HepG2 (cell line): ENCODE measurements around the gene AGXT. TPM values are rescaled to one million over a fixed set of nuclear protein-coding genes. Genes with fewer than 3 reads are reported as not detected.

Source experiments
- ATF3 ChIP-seq: sonication (generic); formaldehyde crosslinking; IDR thresholded peaks from 2 replicates; pipeline ENCODE4 v1.4.0; 2020; ENCODE audit warnings: missing genetic modification reagents
- CC2D1A ChIP-seq: sonication (generic); formaldehyde crosslinking; IDR thresholded peaks from 2 replicates; pipeline ENCODE4 v1.8.1; 2023; ENCODE audit warnings: mild to moderate bottlenecking, missing genetic modification reagents
- HOXA9 ChIP-seq: sonication (generic); formaldehyde crosslinking; IDR thresholded peaks from 2 replicates; pipeline ENCODE4 v1.8.1; 2022; ENCODE audit warnings: missing genetic modification reagents, mild to moderate bottlenecking, moderate library complexity, borderline replicate concordance
- HOXD1 ChIP-seq: sonication (generic); formaldehyde crosslinking; IDR thresholded peaks from 2 replicates; pipeline ENCODE4 v1.5.0; 2020; ENCODE audit warnings: missing genetic modification reagents
- NFE2L1 ChIP-seq: sonication (generic); formaldehyde crosslinking; IDR thresholded peaks from 2 replicates; pipeline ENCODE4 v1.4.0; 2020; ENCODE audit warnings: missing genetic modification reagents, mild to moderate bottlenecking, borderline replicate concordance
- NFYB ChIP-seq: sonication (generic); formaldehyde crosslinking; IDR thresholded peaks from 2 replicates; pipeline ENCODE4 v1.4.0; 2020; ENCODE audit warnings: missing genetic modification reagents
- NR2C2 ChIP-seq: sonication (generic); formaldehyde crosslinking; IDR thresholded peaks from 2 replicates; pipeline ENCODE4 v1.4.0; 2020; ENCODE audit warnings: missing genetic modification reagents, mild to moderate bottlenecking, moderate library complexity, borderline replicate concordance
- PRPF4 ChIP-seq: fragments of 200-400 bp; formaldehyde crosslinking; IDR thresholded peaks from 2 replicates; pipeline ENCODE4 v1.6.1; 2016; ENCODE audit warnings: low read length, low read depth; ENCODE audit not compliant: poor library complexity, severe bottlenecking
- SNAPC2 ChIP-seq: sonication (generic); formaldehyde crosslinking; IDR thresholded peaks from 2 replicates; pipeline ENCODE4 v1.8.1; 2022; ENCODE audit warnings: mild to moderate bottlenecking, missing genetic modification reagents
- TCF7L2 ChIP-seq: IDR thresholded peaks from 2 replicates; pipeline ENCODE4 v1.6.1; 2011; ENCODE audit warnings: mild to moderate bottlenecking, low read depth, low read length, moderate library complexity
- THAP11 ChIP-seq: IDR thresholded peaks from 2 replicates; pipeline ENCODE4 v1.6.1; 2016; ENCODE audit warnings: missing biosample characterization, missing genetic modification reagents
- ZBTB3 ChIP-seq: sonication (generic); formaldehyde crosslinking; IDR thresholded peaks from 2 replicates; pipeline ENCODE4 v1.4.0; 2020; ENCODE audit warnings: low read depth, mild to moderate bottlenecking, moderate library complexity, missing genetic modification reagents, borderline replicate concordance
- ZGPAT ChIP-seq: IDR thresholded peaks from 2 replicates; pipeline ENCODE4 v1.6.1; 2016; ENCODE audit warnings: mild to moderate bottlenecking
- ZNF230 ChIP-seq: sonication (generic); formaldehyde crosslinking; IDR thresholded peaks from 2 replicates; pipeline ENCODE4 v1.4.0; 2020; ENCODE audit warnings: mild to moderate bottlenecking, missing genetic modification reagents
- ZNF282 ChIP-seq: fragments of 450-650 bp; IDR thresholded peaks from 2 replicates; pipeline ENCODE4 v1.6.1; 2018; ENCODE audit not compliant: partially characterized antibody
- ZNF333 ChIP-seq: sonication (generic); formaldehyde crosslinking; IDR thresholded peaks from 2 replicates; pipeline ENCODE4 v1.4.0; 2020; ENCODE audit warnings: mild to moderate bottlenecking, missing genetic modification reagents, borderline replicate concordance
- ZNF569 ChIP-seq: sonication (generic); formaldehyde crosslinking; IDR thresholded peaks from 2 replicates; pipeline ENCODE4 v1.5.0; 2020; ENCODE audit warnings: mild to moderate bottlenecking, missing genetic modification reagents, moderate library complexity, borderline replicate concordance
- ZNF615 ChIP-seq: sonication (generic); formaldehyde crosslinking; IDR thresholded peaks from 2 replicates; pipeline ENCODE4 v1.5.0; 2020; ENCODE audit warnings: mild to moderate bottlenecking, missing genetic modification reagents, borderline replicate concordance
- ZNF883 ChIP-seq: sonication (generic); formaldehyde crosslinking; IDR thresholded peaks from 2 replicates; pipeline ENCODE4 v1.5.1; 2020; ENCODE audit warnings: mild to moderate bottlenecking, missing genetic modification reagents; ENCODE audit errors: not compliant biosample characterization
- polyA plus RNA-seq, 8 experiments: library from polyadenylated mRNA; depleted of rRNA in 3 of 8; stranded (reverse) in 7 of 8; unstranded in 1 of 8; fragments of >200 nt; fragmentation: Illumina TruSeq in 4 of 8; extraction: Trizol in 4 of 8; gene quantifications; 2 replicates each; pipeline versions ENCODE4 v1.2.1 to v1.2.3, GENCODE V29; 2011 to 2016; ENCODE audit warnings: low read depth in 4 of 8, missing spikeins in 1 of 8, mixed read lengths in 1 of 8; ENCODE audit not compliant: insufficient read depth in 1 of 8
- total RNA-seq, 5 experiments: library from RNA; depleted of rRNA; stranded (reverse); fragments of >200 nt; fragmentation: Illumina TruSeq; extraction: Trizol; gene quantifications; 2 replicates each; pipeline ENCODE4 v1.2.3, GENCODE V29; 2016; ENCODE audit warnings: low read depth in 1 of 5
- TF ChIP-seq, protein P1 (sequence below): sonication (generic); formaldehyde crosslinking; IDR thresholded peaks from 2 replicates; pipeline ENCODE4 v1.9.0; 2021; ENCODE audit warnings: missing genetic modification reagents, mild to moderate bottlenecking, borderline replicate concordance
- TF ChIP-seq, protein P2 (sequence below): sonication (generic); formaldehyde crosslinking; IDR thresholded peaks from 2 replicates; pipeline ENCODE4 v1.4.0; 2020; ENCODE audit warnings: missing genetic modification reagents, borderline replicate concordance
- TF ChIP-seq, protein P3 (sequence below): sonication (generic); formaldehyde crosslinking; IDR thresholded peaks from 2 replicates; pipeline ENCODE4 v1.5.0; 2020; ENCODE audit warnings: missing genetic modification reagents

AGXT gene
- total and polyA plus RNA-seq, 2 of the 13 experiments (the other 11 are each of a cell fraction or from before 2014, with no cell fraction given): 41.9 to 96.1 TPM

DNA sequence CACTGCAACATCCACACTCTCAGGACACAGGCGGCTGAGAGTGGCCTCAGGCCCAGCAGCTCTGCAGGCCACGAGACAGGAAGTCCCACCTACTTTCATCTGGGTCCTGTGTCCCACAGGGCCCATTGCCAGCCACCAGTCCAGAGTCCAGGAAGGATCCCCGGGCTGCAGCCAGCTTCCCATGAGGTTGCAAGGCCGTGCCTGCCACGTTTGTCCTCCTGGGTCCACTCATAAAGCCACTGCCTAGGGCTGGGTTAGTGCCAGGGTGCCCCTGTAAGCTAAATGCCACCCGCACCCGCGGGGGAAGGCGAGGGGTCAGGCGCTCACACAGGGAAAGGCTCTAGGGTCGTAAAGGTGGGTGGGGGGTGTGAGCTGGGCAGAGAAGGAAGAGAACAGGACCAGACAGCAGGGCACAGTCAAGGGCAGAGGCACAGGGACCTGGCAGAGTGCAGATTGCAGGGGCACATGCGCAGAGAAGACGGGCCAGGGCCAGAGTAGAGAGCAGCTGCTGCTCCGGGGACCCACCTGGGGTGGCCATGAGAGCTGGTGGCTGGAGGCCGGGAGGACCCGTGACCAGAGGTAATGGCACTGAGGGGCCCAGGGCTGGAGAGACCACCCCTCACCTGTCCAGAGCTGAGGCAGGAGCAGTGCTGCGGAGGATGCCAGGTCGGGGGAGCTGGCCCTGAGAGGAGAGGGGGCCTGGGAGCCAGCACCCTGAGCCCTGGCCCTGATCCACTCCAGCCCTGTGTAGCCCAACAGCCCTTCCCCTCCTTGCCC lies 8.0 kb downstream of the AGXT start (continued):
- TF ChIP-seq, protein P1, sequence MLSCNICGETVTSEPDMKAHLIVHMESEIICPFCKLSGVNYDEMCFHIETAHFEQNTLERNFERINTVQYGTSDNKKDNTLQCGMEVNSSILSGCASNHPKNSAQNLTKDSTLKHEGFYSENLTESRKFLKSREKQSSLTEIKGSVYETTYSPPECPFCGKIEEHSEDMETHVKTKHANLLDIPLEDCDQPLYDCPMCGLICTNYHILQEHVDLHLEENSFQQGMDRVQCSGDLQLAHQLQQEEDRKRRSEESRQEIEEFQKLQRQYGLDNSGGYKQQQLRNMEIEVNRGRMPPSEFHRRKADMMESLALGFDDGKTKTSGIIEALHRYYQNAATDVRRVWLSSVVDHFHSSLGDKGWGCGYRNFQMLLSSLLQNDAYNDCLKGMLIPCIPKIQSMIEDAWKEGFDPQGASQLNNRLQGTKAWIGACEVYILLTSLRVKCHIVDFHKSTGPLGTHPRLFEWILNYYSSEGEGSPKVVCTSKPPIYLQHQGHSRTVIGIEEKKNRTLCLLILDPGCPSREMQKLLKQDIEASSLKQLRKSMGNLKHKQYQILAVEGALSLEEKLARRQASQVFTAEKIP (CRISPR knock-in tag): no peak
- TF ChIP-seq NFE2L1 (CRISPR knock-in tag): peak; percentile 67; the same call in 1 of the 2 replicates
- no peak for TF ChIP-seq ATF3 (CRISPR knock-in tag)
- peak; percentile 23; the same call in 1 of the 2 replicates for TF ChIP-seq HOXA9 (CRISPR knock-in tag)
- TF ChIP-seq, protein P2, sequence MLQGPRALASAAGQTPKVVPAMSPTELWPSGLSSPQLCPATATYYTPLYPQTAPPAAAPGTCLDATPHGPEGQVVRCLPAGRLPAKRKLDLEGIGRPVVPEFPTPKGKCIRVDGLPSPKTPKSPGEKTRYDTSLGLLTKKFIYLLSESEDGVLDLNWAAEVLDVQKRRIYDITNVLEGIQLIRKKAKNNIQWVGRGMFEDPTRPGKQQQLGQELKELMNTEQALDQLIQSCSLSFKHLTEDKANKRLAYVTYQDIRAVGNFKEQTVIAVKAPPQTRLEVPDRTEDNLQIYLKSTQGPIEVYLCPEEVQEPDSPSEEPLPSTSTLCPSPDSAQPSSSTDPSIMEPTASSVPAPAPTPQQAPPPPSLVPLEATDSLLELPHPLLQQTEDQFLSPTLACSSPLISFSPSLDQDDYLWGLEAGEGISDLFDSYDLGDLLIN: no peak
- no peak for TF ChIP-seq PRPF4
- TF ChIP-seq ZNF333 (CRISPR knock-in tag): no peak; the same call in 1 of the 2 replicates
- TF ChIP-seq HOXD1: no peak; the same call in 1 of the 2 replicates
- peak; percentile 92 for TF ChIP-seq ZGPAT (CRISPR knock-in tag)
- TF ChIP-seq NR2C2 (CRISPR knock-in tag): peak; percentile 74; the same call in 1 of the 2 replicates
- TF ChIP-seq ZNF282: no peak
- no peak for TF ChIP-seq ZNF569 (CRISPR knock-in tag)
- TF ChIP-seq CC2D1A (CRISPR knock-in tag): 0 out of 2 replicates have a peak, but pooled peaks have one; percentile 51
- TF ChIP-seq THAP11 (CRISPR knock-in tag): peak; percentile 84
- TF ChIP-seq NFYB (CRISPR knock-in tag): peak; percentile 49
- TF ChIP-seq ZNF615: no peak
- TF ChIP-seq ZNF883 (CRISPR knock-in tag): peak; percentile 90
- TF ChIP-seq SNAPC2 (CRISPR knock-in tag): peak; percentile 79; the same call in 1 of the 2 replicates
- TF ChIP-seq ZNF230: no peak; the same call in 1 of the 2 replicates
- peak; percentile 69; the same call in 1 of the 2 replicates for TF ChIP-seq ZBTB3 (CRISPR knock-in tag)
- TF ChIP-seq, protein P3, sequence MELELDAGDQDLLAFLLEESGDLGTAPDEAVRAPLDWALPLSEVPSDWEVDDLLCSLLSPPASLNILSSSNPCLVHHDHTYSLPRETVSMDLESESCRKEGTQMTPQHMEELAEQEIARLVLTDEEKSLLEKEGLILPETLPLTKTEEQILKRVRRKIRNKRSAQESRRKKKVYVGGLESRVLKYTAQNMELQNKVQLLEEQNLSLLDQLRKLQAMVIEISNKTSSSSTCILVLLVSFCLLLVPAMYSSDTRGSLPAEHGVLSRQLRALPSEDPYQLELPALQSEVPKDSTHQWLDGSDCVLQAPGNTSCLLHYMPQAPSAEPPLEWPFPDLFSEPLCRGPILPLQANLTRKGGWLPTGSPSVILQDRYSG: no peak
- no peak for TF ChIP-seq TCF7L2
